ENCODE measurements around the gene FBXO21.
"Not testable (repeated sequence)": the region's sequence is repeated elsewhere in the genome, so short reads cannot be mapped to it uniquely, and the experiment has no call there.

The FBXO21 gene

DNA sequence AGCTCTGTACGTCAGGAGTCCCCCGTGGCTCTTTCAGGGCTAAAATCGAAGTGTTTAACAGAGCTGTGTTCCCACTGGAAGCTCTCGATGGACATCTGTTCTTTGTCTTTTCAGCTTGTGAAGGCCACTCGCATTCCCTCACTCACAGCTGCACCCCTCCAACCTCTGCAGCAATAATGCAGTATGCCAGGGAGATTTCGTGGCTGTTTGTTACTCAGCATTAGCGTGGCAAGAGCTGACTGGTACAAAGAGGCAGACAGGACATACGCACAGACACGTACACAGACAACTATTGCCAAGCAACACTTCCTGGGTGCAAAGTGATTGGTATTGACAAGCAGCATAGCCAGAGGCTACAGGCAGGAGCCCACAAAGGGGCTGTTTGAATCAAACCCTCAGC lies 11.8 kb upstream of the FBXO21 start:
- DNase-seq = no peak

DNA sequence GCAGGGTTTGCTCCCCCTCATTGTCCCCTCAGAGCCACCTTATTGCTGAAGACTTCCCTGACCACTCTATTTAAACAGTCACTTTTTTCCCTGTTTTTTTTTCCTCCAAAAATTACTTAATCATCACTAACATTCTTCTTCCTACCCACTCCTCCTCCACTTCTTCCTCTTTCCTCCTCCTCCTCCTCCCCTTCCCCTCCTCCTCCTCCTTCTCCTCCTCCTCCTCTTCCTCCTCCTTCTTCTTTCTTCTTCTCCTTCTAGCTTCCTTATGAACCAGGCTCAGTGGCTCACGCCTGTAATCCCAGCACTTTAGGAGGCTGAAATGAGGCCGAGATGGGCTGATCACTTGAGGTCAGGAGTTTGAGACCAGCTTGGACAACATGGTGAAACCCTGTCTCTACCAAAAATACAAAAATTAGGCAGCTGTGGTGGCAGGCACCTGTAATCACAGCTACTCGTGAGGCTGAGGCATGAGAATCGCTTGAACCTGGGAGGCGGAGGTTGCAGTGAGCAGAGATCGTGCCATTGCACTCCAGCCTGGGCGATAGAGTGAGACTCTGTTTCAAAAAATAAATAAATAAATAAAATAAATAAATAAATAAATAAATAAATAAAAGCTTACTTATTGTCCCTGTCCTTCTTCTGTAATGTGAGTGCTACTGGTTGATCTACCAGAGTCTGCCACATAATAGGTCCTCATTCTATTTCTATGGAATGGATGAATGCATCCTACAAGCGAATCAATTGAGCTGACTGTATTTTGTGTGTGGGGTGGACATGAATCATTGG lies 9.9 kb upstream of the FBXO21 start:
- not testable (repeated sequence) for DNase-seq

DNA sequence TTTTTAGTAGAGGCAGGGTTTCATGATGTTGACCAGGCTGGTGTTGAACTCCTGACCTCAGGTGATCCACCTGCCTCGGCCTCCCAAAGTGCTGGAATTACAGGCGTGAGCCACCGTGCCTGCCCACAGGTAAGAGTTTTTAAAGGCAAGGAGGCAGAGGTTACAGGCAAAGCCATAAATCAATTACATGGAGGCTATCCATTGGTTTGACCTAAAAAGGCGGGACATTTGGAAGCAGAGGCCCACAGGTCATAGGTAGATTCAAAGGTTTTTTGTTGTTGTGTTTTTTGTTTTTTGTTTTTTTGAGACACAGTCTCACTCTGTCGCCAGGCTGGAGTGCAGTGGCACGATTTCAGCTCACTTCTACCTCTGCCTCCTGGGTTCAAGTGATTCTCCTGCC lies 6.1 kb upstream of the FBXO21 start:
- DNase-seq = not testable (repeated sequence)

DNA sequence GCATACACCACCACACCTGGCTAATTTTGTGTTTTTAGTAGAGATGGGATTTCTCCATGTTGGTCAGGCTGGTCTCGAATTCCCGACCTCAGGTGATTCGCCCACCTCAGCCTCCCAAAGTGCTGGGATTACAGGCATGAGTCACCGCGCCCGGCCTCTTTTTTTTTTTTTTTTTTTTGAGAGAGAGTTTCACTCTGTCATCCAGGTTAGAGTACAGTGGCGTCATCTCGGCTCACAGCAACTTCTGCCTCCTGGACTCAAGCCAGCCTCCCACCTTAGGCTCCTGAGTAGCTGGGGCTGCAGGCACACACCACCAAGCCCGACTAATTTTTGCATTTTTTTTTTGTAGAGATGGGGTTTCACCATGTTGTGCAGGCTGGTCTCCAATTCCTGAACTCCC lies 4.8 kb upstream of the FBXO21 start:
- DNase-seq = not testable (repeated sequence)

DNA sequence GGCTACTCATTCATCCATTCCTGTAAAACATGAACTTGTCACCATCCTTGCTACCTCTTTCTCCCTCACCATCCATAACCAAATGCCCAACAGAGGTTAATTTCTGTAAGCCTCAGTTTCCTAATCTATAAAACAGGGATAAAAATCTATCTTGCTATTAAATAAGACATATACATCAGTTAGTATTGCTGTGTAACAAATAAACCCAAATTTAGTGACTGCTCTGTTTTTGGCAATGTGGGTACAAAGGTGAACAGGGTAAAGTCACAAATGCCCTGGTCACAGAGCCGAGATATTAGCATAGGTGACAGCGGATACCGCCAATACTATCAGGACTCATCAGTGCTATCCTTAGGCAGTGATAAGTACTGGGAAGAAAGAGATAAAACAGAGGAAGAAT lies 3.6 kb upstream of the FBXO21 start:
- DNase-seq = no peak

DNA sequence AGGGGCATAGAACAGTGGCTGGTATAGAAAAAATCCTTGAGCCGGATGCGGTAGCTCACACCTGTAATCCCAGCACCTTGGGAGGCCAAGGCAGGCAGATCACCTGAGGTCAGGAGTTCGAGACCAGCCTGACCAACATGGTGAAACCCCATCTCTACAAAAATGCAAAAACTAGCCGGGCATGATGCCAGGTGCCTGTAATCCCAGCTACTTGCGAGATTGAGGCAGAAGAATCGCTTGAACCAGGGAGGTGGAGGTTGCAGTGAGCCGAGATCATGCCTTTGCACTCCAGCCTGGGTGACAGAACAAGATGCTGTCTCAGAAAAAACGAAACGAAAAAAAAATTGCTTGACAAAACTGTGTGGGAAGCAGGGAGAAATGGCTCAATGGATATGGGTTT lies 2.3 kb upstream of the FBXO21 start:
- DNase-seq = not testable (repeated sequence)

DNA sequence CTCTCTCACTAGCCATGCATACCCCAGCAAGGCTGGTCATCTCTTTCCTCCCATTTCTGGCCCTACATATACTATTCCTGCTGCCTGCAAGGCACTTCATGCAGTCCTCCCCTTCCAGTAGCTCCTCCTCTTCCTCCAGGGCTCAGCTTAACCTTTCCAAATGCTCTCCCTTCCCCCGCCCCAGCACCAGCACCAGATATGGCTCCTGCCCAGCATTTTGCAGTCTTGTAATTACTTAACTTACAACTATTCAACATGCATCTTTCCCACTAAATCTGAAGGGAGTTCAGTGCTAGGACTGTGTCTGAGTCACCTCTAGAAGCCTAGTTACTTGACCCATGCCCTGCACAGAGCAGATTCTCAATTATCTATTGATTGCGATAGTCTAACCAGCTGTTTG lies 1.8 kb upstream of the FBXO21 start:
- peak; percentile 24 for DNase-seq

DNA sequence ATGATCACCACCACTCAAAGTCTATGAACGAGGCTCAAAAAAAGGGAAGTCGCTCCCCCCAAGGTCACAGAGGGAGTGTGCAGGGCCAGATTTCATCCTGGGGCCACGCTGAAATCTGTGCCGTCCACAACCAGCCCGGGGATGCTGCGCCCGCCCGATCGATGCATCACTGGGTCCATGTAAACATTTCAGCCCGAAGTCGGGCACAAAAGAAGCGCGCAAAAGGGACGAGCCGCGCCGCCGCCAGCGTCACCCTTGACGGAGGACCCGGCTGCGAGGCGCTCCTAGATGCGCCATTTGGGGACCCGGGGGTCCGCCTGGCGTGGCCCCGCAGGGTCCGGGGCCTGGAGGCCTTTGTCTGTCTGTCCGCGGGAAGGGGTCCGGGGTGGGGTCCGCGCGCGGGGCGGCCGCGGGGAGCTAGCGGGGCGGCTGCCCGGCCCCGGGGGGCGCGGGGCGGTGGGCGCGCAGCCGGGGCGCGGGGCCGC lies 503 bp downstream of the FBXO21 start:
- DNase-seq = peak; percentile 43

DNA sequence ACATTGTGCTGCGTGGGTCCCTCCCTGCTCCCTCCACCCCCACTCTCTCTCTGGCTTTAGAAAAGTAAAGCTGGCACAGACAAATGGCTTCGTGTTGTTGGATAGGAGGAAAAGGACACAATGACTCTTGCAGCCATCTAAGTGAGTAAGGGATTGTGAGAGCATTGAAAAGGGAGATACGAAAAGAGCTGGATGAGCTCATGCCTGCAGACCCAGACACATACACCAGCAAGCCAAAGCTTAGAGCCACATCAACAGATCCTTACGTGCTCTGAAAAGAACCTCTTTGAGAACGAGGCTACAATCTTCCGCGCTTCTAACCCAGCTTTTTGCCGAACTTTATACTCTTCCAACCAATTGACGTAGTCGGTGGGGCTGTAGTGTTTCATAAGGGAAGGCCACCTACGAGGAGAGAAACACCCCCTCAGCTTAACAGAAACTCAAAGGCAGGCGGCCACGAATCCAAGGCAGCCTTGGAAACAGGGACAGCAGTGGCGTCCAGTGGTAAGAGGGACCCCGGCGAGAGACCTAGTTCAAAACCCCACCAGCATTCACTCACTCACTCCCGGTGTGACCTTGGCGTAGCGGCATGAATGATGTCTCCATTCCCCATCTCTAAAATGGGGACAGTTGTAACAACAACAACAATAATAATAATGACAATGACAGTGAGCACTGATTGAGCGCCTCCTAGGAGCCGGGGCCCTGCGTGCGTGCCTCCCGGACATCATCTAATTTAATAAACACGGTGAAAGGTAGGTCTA lies 1.1 kb downstream of the FBXO21 start:
- peak; percentile 40 for DNase-seq

DNA sequence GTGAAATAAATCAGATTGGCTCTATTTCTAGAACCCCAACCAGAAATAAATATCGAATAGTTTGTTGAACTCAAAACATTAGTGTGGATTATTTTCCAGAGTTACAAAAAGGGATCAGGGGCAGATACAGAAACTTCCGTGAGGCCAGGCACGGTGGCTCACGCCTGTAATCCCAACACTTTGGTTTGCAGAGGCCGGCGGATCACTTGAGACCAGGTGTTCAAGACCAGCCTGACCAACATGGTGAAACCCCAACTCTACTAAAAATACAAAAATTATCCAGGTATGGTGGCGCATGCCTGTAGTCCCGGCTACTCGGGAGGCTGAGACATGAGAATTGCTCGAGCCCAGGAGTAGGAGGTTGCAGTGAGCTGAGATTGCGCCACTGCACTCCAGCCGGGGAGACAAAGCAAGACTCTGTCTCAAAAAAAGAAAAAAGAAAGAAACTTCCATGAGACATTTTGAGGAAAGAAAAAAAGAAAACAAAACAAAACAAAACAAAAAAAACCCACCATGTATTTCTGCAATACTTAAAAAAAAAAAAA lies 2.1 kb downstream of the FBXO21 start:
- no peak for DNase-seq

DNA sequence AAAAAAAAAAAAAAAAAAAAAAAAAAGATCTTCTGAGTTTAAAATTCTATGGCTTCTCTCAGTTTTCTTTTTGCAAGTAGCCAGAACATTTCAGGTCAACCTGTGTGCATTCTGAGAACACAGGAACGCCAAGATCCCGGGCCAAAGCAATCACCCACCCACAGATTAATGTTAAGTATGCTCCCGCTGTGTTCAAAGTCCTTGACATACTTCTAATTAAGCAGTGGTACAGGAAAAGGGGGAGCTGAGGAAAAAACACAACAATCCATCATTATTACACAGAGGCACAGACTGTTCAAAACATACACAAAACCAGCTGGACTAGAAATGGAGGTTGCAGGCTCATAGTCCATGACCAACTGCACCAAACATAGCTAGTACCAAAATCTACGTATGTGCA lies 2.8 kb downstream of the FBXO21 start:
- DNase-seq = no peak

DNA sequence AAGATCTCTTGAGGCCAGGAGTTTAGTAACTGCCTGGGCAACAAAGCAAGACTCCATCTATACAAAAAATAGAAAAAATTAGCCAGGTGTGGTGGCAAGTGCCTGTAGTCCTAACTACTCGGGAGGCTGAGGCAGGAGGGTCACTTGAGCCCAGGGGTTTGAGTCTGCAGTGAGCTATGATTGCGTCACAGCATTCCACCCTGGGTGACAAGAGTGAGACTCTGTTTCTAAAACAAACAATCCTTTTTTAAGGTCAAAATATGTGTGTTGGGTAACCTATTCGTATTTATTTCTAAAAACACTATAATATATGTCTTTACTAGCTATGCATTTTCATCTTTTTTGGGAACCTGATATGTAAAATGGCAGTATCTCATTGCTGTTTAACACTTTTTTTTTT lies 7.4 kb downstream of the FBXO21 start:
- no peak for DNase-seq

DNA sequence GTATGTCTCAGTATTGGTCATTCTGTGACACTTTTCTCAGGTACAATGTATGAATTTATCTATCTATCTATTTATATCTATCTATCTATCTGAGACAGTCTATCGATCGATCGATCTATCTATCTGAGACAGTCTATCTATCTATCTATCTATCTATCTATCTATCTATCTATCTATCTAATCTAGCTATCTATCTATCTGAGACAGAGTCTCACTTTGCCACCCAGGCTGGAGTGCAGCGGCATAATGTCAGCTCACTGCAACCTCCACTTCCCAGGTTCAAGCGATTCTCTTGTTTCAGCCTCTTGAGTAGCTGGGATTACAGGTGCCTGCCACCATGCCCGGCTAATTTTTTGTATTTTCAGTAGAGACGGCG lies 8.8 kb downstream of the FBXO21 start:
- DNase-seq = not testable (repeated sequence)

DNA sequence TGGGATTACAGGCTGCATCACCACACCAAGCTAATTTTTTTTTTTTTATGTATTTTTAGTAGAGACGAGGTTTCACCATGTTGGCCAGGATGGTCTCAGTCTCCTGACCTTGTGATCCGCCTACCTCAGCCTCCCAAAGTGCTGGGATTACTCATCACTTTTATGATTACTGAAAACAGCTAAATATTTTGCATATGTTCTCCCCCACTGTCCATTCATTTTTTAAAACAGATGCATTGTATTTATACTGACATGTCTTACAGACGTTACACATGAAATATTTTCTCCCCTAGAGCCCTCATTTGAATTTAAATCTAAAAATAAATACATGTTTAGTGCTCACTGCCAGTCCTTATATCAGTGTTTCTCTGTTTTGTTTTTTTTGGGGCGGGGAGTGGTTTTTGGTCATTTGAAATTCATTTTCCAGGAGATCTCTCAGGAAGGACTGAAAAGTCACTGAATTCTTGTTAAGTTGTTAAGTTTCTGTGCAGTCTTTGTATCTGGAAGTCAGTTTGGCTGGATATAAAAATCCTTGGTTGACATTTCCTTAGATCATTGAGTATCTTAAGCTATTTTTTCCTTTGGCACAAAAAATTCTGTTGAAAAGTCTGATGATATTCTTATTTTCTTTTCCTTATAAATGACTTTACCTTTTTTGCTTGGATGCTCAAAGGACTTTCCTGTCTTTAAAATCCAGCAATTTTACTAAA lies 9.4 kb downstream of the FBXO21 start:
- DNase-seq = no peak

DNA sequence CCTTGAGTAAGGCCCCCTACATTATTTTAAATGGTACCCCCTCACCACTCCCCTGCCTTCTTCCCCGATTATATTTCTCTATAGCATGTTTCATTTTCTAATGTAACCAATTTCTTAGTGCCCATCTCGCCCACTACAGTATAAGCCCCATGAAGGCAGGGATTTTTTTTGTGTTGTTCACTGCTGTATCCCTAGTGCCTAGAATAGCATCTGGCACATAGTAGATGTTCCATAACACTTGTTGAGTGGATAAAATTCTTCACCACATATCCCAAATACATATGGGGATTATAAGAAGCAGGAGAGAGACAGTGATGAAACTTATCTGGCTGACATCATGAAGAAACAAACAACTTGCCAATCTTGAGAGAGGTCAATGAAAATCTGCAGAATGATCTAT lies 11.5 kb downstream of the FBXO21 start:
- no peak for DNase-seq

DNA sequence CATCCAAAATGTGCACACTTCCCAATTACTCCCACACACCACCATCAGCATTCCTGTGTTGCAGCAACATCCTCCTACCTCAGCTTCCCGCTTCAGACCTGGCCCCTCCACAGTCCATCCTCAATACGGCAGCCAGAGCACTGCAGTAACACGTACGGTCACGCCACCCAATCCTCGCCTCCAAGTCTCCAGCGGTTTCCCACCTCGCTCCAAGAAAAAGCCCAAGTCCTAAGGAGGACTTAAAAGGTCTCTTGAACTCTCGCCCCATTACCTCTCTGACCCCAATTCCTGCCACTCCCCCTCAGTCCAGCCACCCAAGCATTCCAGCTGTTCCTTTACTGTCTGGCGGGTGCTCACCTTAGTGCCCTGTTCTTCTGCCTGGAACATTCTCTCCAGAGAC lies 12.0 kb downstream of the FBXO21 start:
- no peak for DNase-seq

DNA sequence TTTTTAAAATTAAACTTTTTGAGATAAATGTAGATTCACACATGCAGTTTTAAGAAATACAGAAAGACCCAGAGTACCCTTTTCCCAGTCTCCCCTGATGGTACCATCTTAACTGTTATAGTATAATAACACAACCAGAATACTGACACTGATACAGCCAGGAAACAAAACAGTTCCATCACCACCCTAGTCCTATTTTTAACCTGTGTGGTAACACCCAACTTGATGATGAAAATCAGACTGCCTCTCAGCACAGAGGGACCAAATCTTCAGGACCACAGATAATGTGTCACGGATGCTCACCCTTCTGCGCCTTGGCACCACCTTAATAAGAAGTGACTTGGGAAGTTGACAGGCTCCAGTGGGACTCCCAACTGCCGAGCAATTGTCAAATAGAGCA lies 18.1 kb downstream of the FBXO21 start:
- DNase-seq = no peak

DNA sequence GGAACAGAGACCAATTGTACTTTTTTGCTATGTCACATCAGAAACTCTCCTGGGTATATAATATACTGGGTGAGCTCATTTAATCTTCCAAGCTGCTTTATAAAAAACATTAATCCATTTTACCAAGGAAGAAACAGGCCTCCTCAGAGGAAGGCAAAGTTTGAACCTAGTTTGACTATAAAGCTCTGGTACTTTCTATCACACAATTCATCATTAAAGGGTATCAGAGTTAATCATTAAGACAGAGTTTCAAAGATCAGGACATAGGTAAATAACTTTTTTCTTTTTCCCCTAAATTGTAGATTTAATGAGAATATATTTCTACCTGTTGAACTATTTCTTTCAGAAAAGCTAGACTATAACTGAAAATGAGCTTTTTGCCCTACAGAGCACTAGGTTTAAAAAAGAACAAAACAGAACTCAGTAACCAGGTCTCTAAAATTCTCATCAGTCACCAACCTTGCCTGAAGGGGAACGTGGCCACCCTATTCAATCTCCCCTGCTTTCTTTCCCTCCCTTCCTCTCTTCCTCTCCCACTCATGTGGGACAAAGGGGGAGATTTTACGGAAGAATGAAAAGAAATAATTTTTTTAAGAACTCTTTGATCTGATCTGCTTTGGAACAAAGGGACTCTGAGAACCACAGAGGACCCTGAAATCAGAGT lies 18.6 kb downstream of the FBXO21 start:
- no peak for DNase-seq

DNA sequence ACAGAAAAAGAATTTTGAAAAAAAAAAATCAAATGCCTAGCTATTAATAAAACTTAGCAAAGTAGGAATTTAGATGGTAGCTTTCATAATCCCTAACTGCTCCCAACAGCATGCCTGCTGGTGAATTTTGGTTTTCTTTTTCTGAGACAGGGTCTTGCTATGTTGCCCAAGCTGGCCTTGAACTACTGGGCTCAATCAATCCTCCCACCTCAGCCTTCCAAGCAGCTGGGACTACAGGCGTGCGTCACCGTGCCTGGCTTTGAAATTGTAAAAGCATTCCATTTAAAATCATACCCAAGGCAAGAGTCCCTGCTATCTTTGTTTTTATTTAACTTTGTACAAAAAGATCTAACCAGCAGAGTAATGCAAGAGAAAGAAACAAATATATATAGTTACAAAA lies 20.7 kb downstream of the FBXO21 start:
- no peak for DNase-seq

DNA sequence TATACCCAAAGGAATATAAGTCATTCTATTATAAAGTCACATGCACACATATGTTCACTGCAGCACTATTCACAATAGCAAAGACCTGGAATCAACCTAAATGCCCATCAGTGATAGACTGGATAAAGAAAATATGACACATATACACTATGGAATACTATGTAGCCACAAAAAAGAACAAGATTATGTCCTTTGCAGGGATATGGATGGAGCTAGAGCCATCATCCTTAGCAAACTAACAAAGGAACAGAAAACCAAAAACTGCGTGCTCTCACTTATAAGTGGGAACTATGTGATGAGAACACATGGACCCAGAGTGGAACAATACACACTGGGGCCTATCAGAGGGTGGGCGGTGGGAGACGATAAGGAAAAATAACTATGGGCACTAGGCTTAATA lies 21.3 kb downstream of the FBXO21 start:
- no peak for DNase-seq

DNA sequence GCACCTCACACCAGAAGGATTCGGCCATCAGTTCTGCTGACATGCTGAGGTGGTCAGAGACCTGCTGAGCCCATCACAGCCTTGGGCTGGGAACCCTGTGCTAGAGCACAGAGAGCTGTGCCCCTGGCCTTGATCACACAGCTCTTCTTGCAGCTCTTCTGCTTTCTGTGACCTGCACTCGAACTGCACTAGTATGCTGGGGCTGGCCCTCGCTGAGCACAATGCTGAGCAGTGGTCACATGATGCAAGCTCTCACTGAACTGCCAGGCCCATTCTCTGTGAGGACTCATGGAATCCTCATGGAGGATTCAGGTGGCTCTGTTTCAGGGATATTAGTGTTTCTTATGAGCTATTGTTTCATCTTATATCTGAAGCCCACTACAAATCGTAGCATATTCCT lies 22.5 kb downstream of the FBXO21 start:
- DNase-seq = no peak

DNA sequence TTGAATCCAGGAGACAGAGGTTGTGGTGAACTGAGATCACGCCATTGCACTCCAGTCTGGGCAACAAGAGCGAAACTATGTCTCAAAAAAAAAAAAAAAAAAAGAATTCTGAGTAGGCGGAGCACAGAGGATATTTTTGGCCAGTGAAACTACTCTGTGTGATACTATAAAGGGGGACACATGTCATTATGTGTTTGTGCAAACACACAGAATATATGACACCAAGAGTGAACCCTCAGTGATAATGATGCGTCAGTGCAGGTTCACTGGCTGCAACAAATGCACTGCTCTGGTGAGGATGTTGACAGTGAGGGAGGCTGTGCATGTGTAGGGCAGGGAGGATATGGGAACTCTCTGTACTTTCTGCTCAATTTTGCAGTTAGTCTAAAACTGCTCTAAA lies 24.2 kb downstream of the FBXO21 start:
- no peak for DNase-seq

DNA sequence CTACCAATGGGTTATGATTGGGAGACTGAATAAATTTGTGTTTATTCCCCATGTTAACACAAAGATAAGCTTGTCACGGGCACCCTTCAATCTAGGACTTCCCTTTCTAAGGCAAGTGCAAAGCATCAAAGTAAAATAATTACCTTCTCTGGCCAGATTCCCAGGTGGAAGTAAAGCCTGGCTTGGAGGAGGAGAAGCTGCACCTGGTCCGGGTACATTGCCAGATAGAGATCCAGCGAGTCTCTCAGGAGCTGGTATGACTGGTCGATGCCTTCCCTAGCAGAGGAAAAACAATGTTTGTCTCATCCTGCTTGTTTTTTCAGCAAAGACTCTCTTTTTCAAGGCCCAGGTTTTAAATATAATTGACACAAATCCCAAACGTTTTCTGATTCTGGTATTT lies 24.9 kb downstream of the FBXO21 start:
- DNase-seq = no peak

Data from NCI-H82 (cell line).